Upper lobe of left lung (tissue), 4 donors: ENCODE data around the gene DUSP16.

Experiments used
- EP300 ChIP-seq, 4 donors: sonication (generic); formaldehyde crosslinking; IDR thresholded peaks; one replicate each; pipeline ENCODE4 v1.5.1; 2017; ENCODE audit warnings: antibody characterized with exemption in 4 of 4, control low read depth in 2 of 4
- POLR2A ChIP-seq, 4 donors: fragments of 450-650 bp; IDR thresholded peaks; one replicate each; pipeline ENCODE4 v1.5.1; 2016 to 2017; ENCODE audit warnings: antibody characterized with exemption in 4 of 4, mild to moderate bottlenecking in 2 of 4
- POLR2AphosphoS5 ChIP-seq, 2 donors: sonication (generic); formaldehyde crosslinking; IDR thresholded peaks; one replicate each; pipeline ENCODE4 v1.5.1; 2017; ENCODE audit warnings: antibody characterized with exemption in 2 of 2
- TF ChIP-seq, protein P1 (sequence below), 6 experiments: fragments of 450-650 bp in 4 of 6; fragments of 200-600 bp in 2 of 6; sonication (generic) in 2 of 6; IDR thresholded peaks; one replicate each; pipeline ENCODE4 v1.5.1; 2016 to 2019; ENCODE audit warnings: antibody characterized with exemption in 6 of 6

DNA sequence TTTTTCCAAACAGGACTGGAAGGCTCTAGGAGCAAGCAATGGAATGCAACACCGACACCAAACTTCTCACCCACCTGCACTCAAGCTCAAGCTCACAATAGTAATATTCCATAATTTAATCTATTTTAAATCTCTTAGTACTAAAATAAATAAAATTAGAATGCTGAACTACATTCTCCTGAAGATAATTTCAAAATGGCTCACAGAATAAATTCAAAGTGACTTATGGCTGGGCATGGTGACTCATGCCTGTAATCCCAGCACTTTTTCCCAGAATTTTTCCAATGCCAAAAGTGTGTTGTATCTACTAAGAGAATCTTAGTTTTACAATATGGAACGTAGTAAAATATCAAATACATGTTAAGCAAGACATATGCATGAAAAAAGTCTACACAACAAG lies 31.5 kb downstream of the DUSP16 start:
- no peak for TF ChIP-seq POLR2A (IDR thresholded peaks at IDR 0.05)
- TF ChIP-seq EP300 (IDR thresholded peaks at IDR 0.05), result no peak
- TF ChIP-seq, protein P1, sequence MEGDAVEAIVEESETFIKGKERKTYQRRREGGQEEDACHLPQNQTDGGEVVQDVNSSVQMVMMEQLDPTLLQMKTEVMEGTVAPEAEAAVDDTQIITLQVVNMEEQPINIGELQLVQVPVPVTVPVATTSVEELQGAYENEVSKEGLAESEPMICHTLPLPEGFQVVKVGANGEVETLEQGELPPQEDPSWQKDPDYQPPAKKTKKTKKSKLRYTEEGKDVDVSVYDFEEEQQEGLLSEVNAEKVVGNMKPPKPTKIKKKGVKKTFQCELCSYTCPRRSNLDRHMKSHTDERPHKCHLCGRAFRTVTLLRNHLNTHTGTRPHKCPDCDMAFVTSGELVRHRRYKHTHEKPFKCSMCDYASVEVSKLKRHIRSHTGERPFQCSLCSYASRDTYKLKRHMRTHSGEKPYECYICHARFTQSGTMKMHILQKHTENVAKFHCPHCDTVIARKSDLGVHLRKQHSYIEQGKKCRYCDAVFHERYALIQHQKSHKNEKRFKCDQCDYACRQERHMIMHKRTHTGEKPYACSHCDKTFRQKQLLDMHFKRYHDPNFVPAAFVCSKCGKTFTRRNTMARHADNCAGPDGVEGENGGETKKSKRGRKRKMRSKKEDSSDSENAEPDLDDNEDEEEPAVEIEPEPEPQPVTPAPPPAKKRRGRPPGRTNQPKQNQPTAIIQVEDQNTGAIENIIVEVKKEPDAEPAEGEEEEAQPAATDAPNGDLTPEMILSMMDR (IDR thresholded peaks at IDR 0.05), result no peak
- no peak for TF ChIP-seq POLR2AphosphoS5 (IDR thresholded peaks at IDR 0.05)
